ENCODE results near the gene WNT3.
"Not testable (repeated sequence)": the region's sequence is repeated elsewhere in the genome, so short reads cannot be mapped to it uniquely, and the experiment has no call there.

Gene WNT3

DNA sequence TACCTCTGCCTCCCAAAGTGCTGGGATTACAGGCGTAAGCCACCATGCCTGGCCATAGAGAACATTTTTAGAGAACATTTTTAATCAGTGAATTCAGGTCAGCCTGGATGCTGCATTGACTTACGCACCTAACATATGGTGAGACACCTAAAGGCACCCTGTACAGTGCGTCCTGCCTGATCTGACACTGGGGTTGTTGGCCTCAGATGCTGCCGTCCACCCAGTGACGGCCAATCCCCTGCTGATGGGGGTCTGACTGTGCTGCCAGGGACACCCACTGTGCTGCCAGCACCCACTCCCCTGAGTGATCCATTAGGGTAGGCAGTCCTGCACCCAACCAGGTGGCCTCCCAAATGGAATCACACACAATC lies 38.5 kb downstream of the WNT3 start:
- no peak for DNase-seq

DNA sequence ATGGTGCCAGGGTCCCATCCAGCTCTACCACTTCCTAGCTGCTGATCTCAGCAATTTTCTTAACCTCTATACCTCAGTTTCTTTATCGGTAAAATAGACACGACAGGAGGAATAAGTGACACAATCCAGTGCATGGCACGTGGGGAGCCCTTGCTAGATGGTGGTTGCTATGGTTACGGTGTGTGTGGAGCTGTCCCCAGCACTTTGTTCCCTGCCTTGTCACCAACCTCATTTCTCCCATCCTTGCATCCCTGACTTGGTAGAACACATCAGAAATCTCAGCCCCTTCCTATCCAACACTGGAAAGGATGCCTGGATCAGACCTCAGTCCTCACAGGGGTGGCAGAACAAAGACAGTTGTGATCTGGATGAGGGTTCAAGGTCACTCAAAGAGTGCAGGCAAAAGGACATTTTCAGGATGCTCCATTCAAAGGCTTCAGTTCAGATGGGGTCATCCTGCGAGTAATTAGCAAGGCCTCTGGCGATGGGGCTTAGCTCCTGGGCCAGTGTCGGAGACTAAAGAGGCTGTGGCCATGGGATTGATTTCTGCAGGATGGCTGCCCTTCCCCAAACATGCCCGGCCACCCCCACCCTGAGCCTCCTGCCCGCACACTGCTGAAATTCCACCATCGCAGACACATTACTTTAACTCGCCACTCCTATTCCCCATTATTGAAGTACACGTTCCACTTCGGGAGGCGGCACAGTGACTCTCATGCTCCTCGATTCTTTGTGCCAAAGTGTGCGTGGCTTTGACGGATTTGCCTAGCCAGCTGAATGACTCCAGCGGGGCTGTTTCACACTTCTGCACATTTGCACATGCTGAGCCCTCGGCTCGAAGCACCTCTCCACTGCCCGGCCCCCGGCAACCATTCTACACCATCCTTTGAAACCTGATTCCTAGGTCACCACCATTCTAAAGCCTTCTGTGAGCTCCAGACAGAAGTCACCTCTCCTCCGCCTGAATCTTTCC lies 40.3 kb downstream of the WNT3 start:
- no peak for DNase-seq

DNA sequence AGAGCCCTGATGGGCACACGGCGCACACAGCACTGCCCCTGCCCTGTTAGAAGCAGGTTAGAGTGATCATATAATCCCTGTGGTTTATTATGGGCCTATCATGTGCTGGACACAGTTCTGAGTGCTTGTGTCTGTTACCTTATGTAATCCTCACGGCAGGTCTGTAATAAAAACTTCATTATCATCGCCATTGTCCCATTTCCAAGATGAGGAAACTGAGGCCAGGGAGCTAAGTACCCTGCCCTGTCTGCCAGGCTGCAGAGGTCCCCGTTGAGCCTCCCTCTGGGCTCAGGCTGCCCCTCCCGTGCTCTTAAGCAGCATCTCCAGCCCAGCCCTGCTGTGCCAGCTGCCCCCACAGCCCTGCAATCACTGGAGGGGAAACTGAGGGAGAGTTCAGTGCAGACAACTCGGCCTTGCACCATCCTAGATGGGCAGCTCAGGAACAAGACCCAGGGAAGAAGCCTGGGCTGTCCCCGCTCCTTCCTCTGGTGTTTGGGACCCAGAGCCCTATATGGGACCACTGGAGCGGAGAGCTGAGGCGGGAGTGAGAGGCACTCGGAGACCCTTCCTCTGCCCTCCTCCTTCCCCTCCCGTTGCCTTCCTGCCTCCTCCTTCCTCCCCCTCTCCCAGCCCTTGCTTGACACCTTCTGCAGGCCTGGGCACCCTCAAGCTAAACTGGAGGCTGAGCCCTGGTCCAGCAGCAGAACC lies 42.0 kb downstream of the WNT3 start:
- no peak for DNase-seq

DNA sequence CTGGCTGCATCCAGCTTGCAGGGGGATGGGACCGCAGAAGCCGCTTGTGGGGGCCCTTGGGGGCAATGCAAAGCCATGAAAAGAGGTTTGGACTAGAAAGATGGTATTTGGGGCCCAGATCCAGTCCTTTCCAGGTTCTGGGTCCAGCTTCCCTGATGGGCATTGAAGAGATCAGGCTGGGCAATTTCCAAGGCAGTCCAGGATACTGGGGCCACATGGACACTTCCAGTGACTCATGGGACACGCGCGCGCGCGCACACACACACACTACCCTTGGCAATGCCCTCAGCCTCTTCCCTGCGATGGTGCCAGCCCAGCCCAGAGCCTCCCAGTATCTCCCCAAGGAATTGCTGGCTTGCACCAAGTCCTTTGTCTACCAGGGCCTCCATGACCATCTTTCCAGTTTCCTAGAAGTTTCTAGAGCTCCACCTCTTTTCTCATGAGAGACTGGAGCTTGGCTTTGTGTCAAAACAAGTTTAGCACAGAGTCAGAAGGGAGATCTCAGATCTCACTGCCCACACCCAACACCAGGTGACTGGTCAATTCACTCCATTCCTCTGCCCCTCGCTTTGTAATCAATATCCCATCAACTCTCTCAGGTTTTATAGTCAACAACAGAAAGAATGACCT lies 44.3 kb downstream of the WNT3 start:
- no peak for DNase-seq

DNA sequence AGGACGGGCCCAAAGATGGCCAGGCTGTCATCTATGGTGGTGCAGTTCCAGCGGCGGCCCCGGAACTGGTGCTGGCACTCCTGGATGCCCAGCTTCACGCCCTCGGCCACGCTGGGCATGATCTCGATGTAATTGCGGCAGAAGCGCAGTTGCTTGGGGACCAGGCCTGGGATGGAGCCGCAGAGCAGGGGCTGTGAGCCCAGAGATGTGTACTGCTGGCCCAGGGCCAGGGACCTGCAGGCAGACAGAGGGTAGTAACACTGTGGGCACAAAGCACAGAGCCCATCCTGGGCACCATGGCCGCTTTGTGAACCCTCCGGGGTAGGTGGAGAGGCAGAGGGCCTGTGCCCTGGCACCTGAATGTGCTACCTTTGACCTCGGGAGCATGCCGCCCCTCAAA lies 44.8 kb downstream of the WNT3 start:
- DNase-seq, result no peak

DNA sequence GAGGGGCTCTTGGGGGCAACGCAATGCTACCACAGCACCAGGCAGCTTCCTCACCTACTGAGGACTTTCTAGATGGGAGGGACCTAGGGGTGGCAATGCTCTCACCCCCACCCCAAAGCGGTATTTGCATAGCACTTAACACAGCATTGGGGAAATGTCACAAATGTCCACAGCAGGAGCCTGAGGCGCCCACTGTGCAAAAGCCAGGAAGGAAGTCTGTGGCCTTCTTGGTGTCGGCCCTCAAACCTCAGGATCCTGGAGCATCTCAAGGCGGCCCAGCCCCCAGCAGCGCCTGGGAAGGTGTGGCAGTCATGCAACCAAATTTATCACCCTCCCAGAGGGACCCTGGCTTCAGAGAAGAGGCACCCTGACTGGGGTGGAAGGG lies 45.3 kb downstream of the WNT3 start:
- no peak for DNase-seq

DNA sequence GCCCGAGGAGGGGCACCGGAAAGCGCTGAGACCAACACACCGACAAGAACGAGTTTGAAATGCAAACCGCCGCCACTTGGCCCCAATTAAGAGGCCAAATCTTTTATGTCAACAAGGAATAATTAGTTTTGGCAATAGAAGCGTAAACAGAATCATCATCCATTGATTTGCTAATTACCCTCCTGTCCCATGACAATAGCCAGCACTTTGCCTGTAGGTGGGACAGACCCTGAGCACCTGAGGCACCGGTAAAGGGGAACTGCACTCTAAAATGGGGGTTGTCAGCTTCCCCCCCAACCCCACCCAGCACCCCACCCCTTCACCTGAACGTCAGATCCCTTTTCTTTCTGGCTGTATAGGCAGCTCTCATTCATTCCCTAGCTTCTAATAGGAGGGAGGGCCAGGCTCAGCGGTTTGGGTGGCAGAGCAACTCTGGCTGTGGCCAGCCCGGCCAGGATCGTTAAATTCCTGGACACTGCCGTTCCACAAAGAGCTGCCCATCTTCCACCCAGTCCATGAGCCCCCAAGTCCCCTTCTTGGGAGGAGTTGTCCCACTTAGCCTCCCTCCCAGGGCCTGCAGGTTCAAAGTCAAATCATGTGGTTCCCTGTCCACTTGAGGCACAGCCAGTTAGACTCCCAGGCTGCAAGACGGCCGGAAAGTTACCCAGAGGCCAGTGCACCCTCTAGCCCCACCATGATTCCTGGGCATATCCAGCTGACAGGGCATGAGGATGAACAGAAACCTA lies 45.8 kb downstream of the WNT3 start:
- DNase-seq, result peak in 1 of 2 experiments; percentile 33

DNA sequence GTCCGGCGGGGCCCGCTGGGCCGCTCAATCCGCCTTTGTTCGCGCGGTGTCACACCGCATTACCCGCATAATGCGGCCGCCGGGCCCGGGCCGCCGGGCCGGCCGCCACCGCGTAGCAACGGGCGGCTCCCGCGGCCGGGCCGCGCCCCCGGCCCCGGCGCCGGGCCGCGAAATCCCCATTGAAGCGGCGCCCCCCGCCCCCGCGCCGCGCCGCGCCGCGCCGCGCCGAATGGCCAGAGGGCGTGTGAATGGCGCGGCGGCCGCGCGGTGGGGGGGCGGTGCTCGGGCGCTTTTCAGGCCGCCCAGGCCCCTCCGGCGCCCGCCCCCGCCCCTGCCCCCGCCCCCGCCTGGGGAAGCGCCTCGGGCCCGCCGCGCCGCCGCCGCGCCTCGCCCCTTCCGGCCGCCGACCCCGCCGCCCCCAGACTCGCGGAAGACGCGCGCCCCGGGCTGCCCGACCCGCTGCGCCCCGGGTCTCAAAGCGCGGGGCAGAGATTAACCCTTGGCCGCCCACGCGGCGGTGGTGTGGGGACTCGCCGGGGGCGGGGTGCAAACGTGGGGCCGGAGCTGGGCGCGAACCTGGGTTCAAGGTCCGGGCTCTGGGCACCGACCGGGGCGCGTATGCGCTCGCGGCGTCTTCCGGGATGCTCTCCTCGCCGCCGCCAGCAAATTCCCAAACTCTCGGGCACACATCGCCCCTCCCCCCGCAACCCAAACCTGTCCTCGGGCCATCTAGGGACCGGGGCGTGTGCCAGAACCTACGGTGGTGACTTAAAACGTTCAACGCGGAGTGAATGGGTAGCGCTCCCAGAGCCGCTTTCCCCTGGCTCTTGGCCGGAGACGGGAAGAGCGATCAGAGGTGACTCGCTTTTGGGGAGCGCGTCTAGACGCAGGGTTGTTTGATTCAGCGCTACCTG lies 46.7 kb downstream of the WNT3 start:
- DNase-seq, result peak; percentile 17 to 62

DNA sequence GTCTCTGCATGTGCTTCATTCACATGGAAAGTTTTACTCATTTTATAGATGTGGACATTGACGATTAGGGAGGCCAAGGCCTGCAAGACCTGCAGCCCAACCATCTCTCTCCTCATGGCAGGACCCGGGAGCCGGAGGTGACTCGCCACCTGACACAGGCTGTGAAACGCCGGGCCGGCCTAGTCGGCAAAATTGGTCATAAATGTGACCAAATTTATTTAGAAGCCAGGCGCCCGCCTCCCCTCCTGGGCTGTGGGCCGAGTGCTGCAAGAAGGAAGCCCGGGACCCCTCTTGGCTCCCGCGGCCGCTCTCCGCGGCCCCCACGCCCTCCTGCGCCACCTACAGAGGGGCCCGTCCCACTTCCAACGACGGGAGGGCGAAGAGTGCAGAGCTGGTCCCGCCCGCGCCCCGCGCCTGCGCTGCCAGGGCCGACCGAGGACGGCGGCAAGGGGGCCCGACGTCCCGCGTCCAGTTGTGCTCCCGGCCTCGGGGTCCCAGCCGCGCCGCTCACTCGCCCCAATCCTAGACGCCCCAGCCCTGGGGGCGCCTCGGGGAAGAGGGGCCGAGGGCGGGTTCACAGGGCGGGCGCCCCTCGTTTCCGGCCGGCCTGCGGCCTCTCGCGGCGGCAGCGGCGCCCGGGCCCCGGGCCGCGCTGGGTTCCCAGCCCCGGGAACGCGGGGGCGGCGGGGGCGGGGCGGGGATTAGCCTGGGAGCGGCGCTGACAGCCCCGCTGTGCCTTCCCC lies 47.5 kb downstream of the WNT3 start:
- peak in 1 of 2 experiments; percentile 34 for DNase-seq

DNA sequence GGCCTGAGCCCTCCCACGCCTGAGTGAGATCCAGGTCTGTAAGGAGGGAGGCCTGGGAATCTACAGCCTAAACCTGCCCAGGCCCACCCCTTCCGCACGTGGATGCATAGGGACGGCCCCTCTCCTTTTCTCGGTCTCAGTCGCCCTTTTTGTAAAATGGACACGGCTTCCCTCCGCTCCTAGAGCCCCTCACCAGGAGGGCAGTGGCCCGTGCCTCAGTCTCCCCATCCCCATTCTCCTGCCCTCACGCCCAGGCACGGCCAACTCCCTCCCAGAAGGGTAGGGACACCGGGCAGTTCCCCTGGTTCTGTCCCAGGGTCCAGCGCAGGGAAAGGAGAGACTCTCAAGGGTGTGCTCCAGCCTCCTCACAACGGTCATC lies 48.1 kb downstream of the WNT3 start:
- DNase-seq, result no peak

DNA sequence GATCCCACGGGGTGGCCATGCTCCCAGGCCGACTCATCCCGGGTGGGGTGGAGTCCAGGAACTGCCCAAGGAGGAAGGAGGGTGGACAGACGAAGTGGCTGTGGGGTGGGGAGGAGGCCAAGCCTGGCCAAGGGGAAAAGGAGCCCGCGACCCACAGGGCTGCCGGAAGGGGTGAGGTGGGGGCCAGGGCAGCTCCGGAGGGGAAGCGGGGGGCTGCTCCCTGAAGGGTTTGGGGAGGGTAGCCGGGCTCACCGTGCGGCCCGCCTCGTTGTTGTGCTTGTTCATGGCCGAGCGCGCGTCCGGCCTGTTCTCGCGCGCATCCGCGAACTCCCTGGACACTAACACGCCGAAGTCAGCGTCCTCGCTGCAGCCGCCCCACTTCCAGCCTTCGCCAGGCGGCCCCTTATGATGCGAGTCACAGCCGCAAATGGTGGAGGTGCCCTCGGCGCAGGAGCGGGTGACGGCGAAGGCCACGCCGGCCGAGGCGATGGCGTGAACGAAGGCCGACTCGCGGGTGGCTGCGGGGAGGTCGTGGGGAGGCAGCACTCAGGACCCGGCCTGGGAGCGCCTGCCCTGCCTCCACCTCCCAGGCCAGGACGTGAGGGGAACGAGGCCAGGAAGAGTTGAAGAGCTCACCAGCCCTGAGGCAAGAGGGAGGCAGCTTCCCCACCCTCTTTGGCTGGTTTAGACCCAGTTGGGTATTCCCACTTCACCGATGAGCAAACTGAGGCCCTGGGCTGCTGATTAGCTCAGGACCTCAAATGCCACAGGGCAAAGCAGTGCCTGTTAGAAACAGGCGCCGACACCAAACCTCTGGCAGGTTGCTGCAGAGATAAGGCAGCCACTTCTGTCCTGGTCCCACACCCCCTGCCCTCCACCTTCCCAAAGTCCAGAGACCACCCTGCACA lies 48.7 kb downstream of the WNT3 start:
- no peak for DNase-seq

DNA sequence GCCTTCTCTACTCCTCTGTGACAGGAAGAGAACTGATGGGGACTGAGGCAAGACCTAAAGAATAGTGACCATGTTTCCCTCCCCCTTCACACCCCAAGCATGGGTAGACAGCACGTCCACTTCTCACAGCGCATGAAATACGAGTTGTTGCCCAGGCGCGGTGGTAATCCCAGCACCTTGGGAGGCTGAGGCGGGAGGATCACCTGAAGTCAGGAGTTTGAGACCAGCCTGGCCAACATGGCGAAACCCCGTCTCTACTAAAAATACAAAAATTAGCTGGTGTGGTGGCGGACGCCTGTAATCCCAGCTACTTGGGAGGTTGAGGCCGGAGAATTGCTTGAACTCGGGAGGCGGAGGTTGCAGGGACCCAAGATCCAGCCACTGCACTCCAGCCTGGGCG lies 49.6 kb downstream of the WNT3 start:
- not testable (repeated sequence) for DNase-seq

DNA sequence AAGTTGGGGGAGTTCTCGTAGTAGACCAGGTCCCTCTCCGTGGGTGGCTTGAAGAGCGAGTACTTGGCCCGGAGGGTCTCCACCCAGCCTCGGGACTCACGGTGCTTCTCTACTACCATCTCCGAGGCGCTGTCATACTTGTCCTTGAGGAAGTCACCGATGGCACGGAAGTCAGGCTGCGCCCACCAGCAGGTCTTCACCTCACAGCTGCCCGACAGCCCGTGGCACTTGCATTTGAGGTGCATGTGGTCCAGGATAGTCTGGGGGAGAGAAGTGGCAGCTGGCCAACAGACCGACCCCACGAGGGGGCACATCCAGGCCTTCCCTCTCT lies 50.0 kb downstream of the WNT3 start:
- no peak for DNase-seq

DNA sequence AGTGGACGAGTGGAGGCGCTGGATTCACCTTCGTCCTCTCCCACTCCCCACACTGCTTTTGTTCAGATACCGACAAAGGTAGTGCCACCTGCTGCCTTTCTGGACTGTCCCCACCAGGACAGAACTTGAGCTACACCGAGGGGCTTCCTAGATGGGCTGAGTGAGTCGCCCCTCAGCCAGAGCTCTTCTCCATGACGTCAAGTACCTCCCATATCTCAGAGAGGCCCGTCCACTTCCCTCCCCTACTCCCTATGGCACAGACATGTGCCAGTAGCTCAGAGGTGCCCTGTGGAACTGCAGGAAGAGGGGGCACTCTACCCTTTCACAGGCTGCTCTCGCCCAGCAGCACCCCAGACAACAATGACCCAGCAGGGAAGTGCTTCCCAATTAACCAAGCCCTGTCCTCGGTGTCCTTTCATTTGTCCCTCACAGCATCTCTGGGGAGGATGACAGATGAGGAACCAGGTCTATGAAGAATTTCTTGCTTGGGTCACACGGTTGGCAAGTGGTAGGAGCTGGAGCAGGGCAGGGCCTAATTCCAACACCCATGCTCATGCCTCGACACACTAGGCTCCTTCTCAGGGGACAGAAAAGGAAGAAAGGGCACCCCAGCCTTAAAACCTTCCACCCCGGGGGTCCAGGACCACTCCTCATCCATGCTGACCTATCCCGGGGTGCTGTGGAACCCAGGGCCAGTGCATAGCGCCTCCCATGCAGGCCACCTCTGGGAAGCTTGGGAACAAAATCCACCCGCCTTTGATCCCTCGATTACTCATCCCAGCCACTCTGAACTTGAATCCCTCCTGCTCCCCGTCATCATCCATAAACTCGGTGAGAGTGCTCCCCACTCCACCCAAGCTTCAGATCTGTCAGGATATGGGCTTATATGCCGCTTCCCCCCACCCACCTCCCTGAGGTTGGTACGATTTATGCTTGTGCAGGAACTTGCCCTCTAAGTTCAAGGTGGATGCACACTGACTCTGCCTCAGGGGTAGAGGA lies 51.7 kb downstream of the WNT3 start:
- DNase-seq, result no peak

DNA sequence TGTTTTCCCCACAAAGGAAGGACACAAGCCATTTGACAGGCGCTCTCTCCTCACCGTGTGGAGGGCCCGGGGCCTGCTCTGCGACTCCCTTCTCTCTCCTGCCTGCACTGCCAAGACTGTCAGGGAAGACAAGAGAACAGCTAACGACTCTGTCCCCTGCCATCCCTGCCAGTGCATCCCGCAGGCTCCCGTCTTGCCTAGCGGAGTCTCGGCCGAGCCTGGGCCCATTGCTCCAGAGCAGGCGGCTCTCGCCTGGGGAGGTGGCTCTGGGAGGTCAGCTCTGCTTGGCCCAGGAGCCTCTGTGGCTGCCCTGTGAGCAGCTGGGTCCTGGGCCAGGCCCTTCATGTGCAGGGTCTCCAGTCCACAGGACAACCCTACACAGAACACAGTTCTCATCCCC lies 53.0 kb downstream of the WNT3 start:
- DNase-seq, result no peak

DNA sequence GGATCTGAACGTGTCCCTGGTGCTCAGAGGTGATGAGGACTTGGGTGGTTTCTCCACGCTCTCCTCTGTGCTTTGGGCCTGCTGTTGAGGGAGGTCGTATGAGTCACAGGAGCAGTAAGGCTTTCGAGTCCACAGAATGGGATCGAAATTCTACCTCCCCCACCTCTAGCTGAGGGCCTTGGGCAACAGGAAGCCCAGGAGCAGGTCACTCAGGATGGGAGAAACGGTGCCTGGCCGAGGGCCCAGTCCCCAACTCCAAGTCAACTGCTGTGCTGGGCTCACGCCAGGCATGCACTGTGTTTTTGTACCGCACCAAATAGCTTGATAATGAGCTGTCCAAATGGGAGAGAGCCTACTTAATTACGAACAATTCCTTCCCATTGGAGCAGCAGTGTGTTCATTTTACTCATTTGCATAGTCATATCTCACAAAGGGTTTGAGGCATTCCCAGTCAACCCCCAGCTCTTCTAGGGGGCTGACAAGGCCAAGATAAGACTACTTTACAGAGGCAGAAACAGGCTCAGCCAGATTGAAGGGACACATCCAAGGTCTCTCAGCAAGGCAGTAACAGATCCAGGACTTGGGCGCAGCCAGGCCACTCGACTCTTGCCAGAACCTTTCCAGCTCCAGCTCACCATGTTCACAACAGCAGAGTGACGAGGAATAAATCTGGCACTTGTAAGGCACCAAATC lies 53.6 kb downstream of the WNT3 start:
- DNase-seq, result no peak

DNA sequence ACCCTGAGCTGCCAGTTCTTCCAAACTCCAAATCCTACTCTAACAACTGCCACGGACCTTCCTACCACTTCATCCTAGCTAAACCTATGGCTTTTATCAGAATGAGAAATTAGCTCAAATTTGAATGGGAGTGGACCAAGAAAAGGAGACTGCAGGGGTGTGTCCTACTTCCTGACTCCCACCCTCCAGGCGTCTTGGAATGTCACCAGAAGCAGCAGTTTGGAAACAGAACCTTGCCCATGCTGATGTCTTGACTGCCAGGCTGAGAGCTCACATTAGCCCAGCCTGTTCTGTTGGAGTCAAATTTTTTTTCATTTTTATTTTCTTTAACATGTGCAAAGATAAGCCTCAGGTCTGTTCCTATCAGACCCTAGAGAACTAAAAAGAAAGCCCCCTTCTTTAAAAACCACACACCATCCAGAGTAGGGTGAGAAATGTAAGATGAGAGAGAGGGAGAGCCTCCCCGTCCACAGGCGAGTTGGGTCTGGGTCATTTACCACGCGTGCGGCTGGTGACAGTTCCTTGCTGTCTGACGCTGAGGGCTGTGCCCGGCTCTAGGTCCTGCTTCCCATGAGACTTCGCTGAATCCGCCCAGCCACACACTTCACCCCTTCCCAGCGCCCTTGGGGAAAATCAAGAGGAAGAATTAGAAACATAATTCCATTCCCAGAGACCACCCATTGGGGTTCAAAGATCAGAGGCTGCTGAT lies 54.3 kb downstream of the WNT3 start:
- DNase-seq, result no peak

DNA sequence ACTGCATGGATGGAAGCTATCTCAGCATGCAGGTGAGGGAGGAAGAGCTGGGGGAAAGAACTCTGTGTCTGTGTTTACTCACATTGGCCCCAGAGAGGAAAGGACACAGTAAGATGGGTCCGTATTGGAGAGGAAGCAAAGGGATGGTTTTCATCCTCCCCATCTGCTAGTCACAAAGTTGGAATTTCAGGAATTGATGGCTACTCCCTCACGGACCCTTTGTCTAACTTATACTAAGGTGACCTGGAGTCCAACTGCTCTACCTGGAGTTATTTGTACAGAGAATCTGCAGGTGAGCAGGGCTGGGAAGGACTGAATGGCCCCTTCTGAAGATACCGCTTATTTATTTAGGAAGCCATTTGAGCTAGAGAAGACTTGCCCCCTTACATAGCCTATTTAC lies 55.1 kb downstream of the WNT3 start:
- DNase-seq, result no peak
